ENCODE data around the gene THYN1.

DNA sequence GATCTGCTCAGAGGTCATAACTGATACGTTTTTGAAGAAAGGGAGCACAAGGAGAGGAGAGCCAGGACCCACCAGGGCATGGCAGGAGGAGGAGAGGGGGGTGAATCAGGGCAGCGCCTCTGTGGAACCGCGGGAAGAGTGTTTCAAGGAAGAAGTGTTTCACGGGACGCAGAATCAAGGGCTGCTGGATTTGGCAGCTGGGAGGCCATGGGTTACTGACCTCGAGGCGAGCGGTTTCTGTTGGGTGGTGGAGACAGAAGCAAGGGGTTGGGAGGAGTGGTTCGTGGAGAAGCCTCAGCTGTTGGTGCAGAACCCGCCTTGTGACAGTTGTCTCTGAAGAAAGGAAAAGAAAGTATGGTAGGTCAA is 15.6 kb downstream of the THYN1 start:
- TF ChIP-seq, protein P1, sequence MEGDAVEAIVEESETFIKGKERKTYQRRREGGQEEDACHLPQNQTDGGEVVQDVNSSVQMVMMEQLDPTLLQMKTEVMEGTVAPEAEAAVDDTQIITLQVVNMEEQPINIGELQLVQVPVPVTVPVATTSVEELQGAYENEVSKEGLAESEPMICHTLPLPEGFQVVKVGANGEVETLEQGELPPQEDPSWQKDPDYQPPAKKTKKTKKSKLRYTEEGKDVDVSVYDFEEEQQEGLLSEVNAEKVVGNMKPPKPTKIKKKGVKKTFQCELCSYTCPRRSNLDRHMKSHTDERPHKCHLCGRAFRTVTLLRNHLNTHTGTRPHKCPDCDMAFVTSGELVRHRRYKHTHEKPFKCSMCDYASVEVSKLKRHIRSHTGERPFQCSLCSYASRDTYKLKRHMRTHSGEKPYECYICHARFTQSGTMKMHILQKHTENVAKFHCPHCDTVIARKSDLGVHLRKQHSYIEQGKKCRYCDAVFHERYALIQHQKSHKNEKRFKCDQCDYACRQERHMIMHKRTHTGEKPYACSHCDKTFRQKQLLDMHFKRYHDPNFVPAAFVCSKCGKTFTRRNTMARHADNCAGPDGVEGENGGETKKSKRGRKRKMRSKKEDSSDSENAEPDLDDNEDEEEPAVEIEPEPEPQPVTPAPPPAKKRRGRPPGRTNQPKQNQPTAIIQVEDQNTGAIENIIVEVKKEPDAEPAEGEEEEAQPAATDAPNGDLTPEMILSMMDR (IDR thresholded peaks at IDR 0.05) = no peak
- TF ChIP-seq, protein P2, sequence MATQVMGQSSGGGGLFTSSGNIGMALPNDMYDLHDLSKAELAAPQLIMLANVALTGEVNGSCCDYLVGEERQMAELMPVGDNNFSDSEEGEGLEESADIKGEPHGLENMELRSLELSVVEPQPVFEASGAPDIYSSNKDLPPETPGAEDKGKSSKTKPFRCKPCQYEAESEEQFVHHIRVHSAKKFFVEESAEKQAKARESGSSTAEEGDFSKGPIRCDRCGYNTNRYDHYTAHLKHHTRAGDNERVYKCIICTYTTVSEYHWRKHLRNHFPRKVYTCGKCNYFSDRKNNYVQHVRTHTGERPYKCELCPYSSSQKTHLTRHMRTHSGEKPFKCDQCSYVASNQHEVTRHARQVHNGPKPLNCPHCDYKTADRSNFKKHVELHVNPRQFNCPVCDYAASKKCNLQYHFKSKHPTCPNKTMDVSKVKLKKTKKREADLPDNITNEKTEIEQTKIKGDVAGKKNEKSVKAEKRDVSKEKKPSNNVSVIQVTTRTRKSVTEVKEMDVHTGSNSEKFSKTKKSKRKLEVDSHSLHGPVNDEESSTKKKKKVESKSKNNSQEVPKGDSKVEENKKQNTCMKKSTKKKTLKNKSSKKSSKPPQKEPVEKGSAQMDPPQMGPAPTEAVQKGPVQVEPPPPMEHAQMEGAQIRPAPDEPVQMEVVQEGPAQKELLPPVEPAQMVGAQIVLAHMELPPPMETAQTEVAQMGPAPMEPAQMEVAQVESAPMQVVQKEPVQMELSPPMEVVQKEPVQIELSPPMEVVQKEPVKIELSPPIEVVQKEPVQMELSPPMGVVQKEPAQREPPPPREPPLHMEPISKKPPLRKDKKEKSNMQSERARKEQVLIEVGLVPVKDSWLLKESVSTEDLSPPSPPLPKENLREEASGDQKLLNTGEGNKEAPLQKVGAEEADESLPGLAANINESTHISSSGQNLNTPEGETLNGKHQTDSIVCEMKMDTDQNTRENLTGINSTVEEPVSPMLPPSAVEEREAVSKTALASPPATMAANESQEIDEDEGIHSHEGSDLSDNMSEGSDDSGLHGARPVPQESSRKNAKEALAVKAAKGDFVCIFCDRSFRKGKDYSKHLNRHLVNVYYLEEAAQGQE (IDR thresholded peaks at IDR 0.05; ENCODE audit: insufficient read depth in 1 of 2, low read depth in 2 of 2, low read length in 1 of 2) = no peak

Data from Panc1 (cell line).